ENCODE measurements around the gene DLEC1.

- no peak for TF ChIP-seq POLR2AphosphoS5 (IDR thresholded peaks at IDR 0.05; ENCODE audit: low read depth, low read length)
- no peak for TF ChIP-seq TAF1 (IDR thresholded peaks at IDR 0.05; ENCODE audit: low read depth, low read length)
- TF ChIP-seq POLR2A (IDR thresholded peaks at IDR 0.05; ENCODE audit: low read depth, low read length) = no peak
- no peak for TF ChIP-seq SPI1 (IDR thresholded peaks at IDR 0.05; ENCODE audit: low read depth, low read length)
- no peak for TF ChIP-seq PAX5 (IDR thresholded peaks at IDR 0.05; ENCODE audit: insufficient read depth, low read length, severe bottlenecking)
Measured at GRCh38 chr3:38022896-38023709, 15.9 kb upstream of the DLEC1 start.
